NCI-H1105 treated with DMSO at 0.1 percent for 48 hours (cell line): ENCODE measurements around the gene COPE.

ENCODE experiments used
- DNase-seq: peaks from one replicate; lab custom pipeline; 2025; lab: John Stamatoyannopoulos, UW

COPE gene

DNA sequence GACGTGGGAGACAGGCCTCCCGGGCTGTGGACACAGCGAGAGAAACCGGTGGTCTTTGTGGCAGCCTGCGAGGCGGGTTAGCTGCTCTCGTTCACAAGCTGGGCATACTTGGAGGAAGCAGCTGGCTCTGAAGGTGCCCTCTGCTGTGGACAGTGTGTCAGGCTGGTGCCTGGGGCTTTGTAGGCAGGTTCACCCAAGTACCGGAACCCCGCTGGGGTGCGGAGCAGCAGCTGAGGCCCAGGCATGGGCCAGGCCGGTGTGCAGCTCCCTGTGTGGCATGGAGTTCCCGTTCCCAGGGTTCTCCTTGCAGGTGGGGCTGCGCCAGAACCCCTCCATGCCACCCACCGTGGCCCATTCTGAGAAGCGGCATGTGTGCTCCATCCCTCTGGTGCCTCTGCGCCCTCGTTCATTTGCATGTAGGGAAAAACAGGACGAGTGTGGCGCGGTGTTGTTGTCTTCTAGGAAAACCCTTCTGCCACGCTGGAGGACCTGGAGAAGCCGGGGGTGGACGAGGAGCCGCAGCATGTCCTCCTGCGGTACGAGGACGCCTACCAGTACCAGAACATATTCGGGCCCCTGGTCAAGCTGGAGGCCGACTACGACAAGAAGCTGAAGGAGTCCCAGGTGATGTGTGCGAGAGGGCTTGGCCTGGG, 67.4 kb downstream of the COPE start:
- DNase-seq = no peak

DNA sequence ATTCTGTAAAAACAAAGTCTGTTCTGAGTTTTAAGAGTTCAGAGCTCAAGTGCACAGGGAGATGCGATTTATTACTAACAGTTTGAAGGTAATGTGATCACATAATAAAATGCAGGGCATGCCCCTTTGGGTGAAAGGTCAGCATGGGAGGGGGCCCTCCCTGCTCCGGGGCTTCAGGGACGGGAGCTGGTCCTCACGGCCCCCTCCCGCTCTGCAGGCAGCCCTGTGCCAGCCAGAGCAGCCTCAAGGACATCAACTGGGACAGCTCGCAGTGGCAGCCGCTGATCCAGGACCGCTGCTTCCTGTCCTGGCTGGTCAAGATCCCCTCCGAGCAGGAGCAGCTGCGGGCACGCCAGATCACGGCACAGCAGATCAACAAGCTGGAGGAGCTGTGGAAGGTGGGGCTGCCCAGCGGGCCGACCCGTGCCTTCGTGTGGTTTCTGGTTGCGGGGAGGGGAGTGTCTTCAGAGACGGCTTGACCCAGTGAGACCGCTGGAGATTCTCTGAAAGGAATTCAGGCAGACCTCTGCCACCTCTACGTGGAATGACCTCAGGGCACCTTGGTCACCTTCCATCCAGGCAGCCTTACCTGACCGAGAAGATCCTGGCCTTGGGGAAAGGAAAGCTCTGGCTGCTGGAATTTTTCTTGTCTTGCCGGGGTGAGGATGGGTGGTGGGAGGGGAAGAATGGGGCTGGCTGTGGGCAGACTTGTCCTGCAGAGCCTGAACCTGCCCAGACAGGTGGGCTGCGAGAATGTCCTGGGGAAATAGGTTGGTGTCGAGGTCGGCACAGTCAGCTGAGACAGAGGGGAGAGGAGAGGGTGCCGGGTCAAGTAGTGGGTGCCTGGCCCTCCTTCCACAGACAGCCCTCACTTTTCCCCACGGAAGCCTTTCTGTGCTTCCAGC, 68.5 kb downstream of the COPE start:
- no peak for DNase-seq

DNA sequence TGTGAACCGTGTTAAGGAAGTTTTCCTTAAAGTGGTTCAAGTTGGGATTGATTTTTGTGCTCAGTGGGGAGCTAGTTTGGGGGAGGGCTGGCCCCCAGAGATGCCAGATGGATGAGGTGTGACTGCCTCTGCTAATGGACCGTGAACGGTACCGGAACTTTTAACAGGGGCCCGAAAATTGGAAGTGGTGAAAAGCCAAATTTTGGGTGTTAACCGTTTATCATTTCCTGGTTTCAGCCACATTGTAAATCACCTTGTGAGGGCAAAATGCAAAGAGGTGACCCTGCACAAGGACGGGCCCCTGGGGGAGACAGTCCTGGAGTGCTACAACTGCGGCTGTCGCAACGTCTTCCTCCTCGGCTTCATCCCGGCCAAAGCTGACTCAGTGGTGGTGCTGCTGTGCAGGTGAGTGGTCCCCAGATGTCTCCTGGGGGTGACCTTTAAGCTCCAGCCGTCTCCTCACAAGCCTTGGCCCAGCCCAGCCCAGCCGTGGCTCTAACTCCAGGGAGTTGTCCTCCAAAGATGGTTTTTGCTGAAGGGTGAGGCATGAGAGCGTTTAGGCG, 69.3 kb downstream of the COPE start:
- no peak for DNase-seq
